Kidney (tissue), 14 donors: Measurements from ENCODE around the gene TMEM134. TPM values are rescaled to one million over a fixed set of nuclear protein-coding genes. Genes with fewer than 3 reads are reported as not detected.

Experiments used
- DNase-seq, 5 donors: peaks; one replicate each; pipeline ENCODE4 v3.0.0-alpha.2; 2013 to 2020
- FAIRE-seq: peaks from 2 replicates; lab custom pipeline; 2012; peaks lifted over from hg19 to GRCh38; lab: Jason Lieb, UNC
- H3K27ac ChIP-seq, 2 donors: one replicate each; pipeline ENCODE4 v1.7.0; 2013; ENCODE audit warnings: low read depth in 2 of 2, low read length in 2 of 2, inconsistent platforms in 1 of 2
- H3K27me3 ChIP-seq: one replicate; pipeline ENCODE4 v1.7.1; 2013; ENCODE audit warnings: low read length, inconsistent platforms; ENCODE audit not compliant: control insufficient read depth, insufficient read depth
- H3K36me3 ChIP-seq, 3 donors: one replicate each; pipeline versions ENCODE4 v1.7.0 to v1.7.1; 2013; ENCODE audit warnings: low read length in 3 of 3, control low read depth in 1 of 3, inconsistent platforms in 1 of 3; ENCODE audit not compliant: insufficient read depth in 3 of 3, control insufficient read depth in 2 of 3
- H3K4me1 ChIP-seq, 3 donors: one replicate each; pipeline versions ENCODE4 v1.7.0 to v1.7.1; 2013; ENCODE audit warnings: low read length in 3 of 3, inconsistent platforms in 1 of 3, low read depth in 1 of 3; ENCODE audit not compliant: control insufficient read depth in 2 of 3, insufficient read depth in 2 of 3
- H3K4me3 ChIP-seq, 3 donors: one replicate each; pipeline versions ENCODE4 v1.7.0 to v1.8.1; 2013; ENCODE audit warnings: low read length in 3 of 3, control low read depth in 1 of 3, inconsistent platforms in 1 of 3
- H3K9ac ChIP-seq, 3 donors: one replicate each; pipeline versions ENCODE4 v1.7.0 to v1.7.1; 2013; ENCODE audit warnings: low read length in 3 of 3, control low read depth in 1 of 3, inconsistent platforms in 1 of 3
- H3K9me3 ChIP-seq, 3 donors: one replicate each; pipeline versions ENCODE4 v1.7.0 to v1.7.1; 2013; ENCODE audit warnings: low read length in 3 of 3, control low read depth in 1 of 3, inconsistent platforms in 1 of 3; ENCODE audit not compliant: control insufficient read depth in 2 of 3, insufficient read depth in 1 of 3
- CTCF ChIP-seq: IDR thresholded peaks from 3 replicates; pipeline ENCODE4 v1.5.1; 2012; ENCODE audit warnings: mild to moderate bottlenecking, moderate library complexity, borderline replicate concordance; ENCODE audit not compliant: insufficient read depth; ENCODE audit errors: extremely low read depth
- intact Hi-C: fragments of 100-400 bp; cut with DNase I; formaldehyde crosslinking; loops from one replicate; pipeline ENCODE4 v1.11.1; 2022
- microRNA-seq: library from miRNA; unstranded; fragments of <30 nt; microRNA quantifications from one replicate; pipeline ENCODE4 v1.2.0, GENCODE V29; 2020
- polyA plus RNA-seq: library from polyadenylated mRNA; stranded (reverse); fragments of 350-450 nt; fragmentation: Illumina TruSeq; extraction: RNeasy Lipid Tissue Mini Kit (QIAGEN cat#74804); gene quantifications from one replicate; pipeline ENCODE4 v1.2.3, GENCODE V29; 2014; ENCODE audit warnings: low read depth, low replicate concordance; ENCODE audit not compliant: insufficient read depth
- total RNA-seq: library from RNA; stranded (reverse); fragmentation: NEBNext Ultra II Directional; extraction: Animal tissue kit (Norgen Biotek cat#: 25700); gene quantifications from one replicate; pipeline ENCODE4 v1.2.1, GENCODE V29; 2021
- donor health status: control.
- donor health status: control.
- donor health status: control.
- donor health status: control.
- donor health status: control.
- donor health status: DM: yes; HTN: yes; CAD: no.
- donor health status: Normal renal cell carcinoma (clear cell type).

The TMEM134 gene
- total and polyA plus RNA-seq, 2 donors from 2014 or later: 65.5 to 127 TPM

DNA sequence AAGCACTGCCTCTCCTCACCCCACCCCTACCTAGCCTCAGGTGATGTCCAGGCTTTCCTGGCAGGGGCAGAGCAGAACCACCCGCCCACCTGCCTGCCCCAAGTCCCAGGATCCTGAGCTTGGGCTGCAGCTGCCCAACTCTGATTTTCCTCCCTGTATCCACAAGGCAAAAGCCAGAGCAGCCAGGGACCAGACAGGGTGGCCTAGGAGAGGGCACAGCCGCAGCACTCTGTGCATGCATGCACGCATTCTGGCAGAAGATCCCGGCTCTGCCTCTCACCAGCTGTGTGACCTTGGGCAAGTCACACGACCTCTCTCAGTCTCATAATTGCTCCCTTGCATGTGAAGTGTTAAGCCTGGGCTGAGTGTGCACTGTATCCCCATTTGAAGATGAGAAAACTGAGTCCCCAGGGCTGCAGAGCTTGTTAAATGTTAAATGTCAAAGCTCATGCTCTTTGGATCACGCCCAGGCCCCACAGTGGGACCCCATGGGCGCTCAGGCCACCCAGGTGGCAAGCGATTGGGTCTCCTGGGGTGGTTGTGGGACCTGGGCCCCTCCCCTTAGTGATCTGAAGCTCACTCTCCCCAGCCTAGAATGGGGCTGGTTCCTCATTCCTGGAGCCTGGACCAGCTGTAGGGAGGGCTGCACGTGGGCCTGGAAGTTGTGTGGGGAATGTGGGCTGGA, 56.4 kb downstream of the TMEM134 start:
- no peak for TF ChIP-seq CTCF
- H3K4me1 ChIP-seq: peaks cover 0 to 11% (median 0%) of the 10 kb centered on the region in 3 donors
- no peak for FAIRE-seq

DNA sequence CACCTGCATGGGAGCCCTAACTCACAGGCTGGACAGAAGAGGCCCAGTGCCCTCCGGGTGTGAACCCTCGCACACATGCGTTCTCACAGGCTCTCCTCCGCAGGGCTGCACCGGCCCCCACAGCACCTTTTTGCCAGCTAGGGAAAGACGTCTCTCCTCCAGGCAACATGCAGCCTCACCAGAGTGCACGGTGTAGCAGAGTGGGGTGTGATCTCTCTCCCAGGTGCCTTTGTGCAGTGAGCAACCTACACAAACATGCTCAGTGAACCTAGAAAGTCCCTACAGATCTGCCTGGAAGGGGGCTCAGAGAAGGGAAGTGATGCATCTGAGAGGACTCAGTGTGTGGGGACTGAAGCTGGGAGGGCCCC, 57.3 kb downstream of the TMEM134 start:
- H3K36me3 ChIP-seq: no peaks in the 10 kb centered on the region
- no peak overlapping the region for H3K4me3 ChIP-seq
- DNase-seq: no peak
- peaks cover 0 to 9% (median 0%) of the 10 kb centered on the region in 3 donors for H3K4me1 ChIP-seq
- H3K9me3 ChIP-seq: no peaks in the 10 kb centered on the region
- H3K27me3 ChIP-seq: no peaks in the 10 kb centered on the region
- no peak overlapping the region for H3K9ac ChIP-seq
- no peak for TF ChIP-seq CTCF
- no peak overlapping the region for H3K27ac ChIP-seq
- intact Hi-C loops: no loop called here
- FAIRE-seq: no peak

More for the DNA sequence above, 56.4 kb downstream of the TMEM134 start:
- no peak for DNase-seq
- Histone ChIP-seq H3K9me3 (no peaks in the 10 kb centered on the region), H3K27ac (no peak overlapping the region), H3K4me3 (no peak overlapping the region), H3K27me3 (no peaks in the 10 kb centered on the region), H3K36me3 (no peaks in the 10 kb centered on the region), H3K9ac (no peak overlapping the region)
- intact Hi-C loops: no loop called here

Small RNA genes lying within 50 kb of the gene (microRNA-seq; reads per million reads assigned to microRNA genes)
- gene MIR6752: not detected

Other genes starting within 250 kb of the TMEM134 start
- gene GRK2, start 202.8 kb downstream of the TMEM134 start, total RNA-seq: 80.8 TPM
- gene GRK2, start 202.8 kb downstream of the TMEM134 start, polyA plus RNA-seq: 28.2 TPM
- gene ANKRD13D, start 179.9 kb downstream of the TMEM134 start, total RNA-seq: 68.3 TPM
- gene ANKRD13D, start 179.9 kb downstream of the TMEM134 start, polyA plus RNA-seq: 21.9 TPM
- gene SSH3, start 165.7 kb downstream of the TMEM134 start, total RNA-seq: 68.9 TPM
- gene SSH3, start 165.7 kb downstream of the TMEM134 start, polyA plus RNA-seq: 25.0 TPM
- 54.4 TPM for gene POLD4, start 115.7 kb downstream of the TMEM134 start, total RNA-seq
- 174 TPM for gene POLD4, start 115.7 kb downstream of the TMEM134 start, polyA plus RNA-seq
- gene CLCF1, start 95.7 kb downstream of the TMEM134 start, total RNA-seq: 15.8 TPM
- 5.7 TPM for gene CLCF1, start 95.7 kb downstream of the TMEM134 start, polyA plus RNA-seq
- gene RAD9A, start 77.3 kb downstream of the TMEM134 start, total RNA-seq: 17.8 TPM
- 16.4 TPM for gene RAD9A, start 77.3 kb downstream of the TMEM134 start, polyA plus RNA-seq
- gene PPP1CA, start 67.4 kb downstream of the TMEM134 start, total RNA-seq: 155 TPM
- gene PPP1CA, start 67.4 kb downstream of the TMEM134 start, polyA plus RNA-seq: 210 TPM
- gene TBC1D10C, start 65.2 kb downstream of the TMEM134 start, total RNA-seq: 13.9 TPM
- gene TBC1D10C, start 65.2 kb downstream of the TMEM134 start, polyA plus RNA-seq: 1.7 TPM
- gene CARNS1, start 53.6 kb downstream of the TMEM134 start, total RNA-seq: 1.7 TPM
- gene CARNS1, start 53.6 kb downstream of the TMEM134 start, polyA plus RNA-seq: 0.80 TPM
- gene RPS6KB2, start 40.8 kb downstream of the TMEM134 start, total RNA-seq: 41.3 TPM
- 45.4 TPM for gene RPS6KB2, start 40.8 kb downstream of the TMEM134 start, polyA plus RNA-seq
- 20.3 TPM for gene PTPRCAP, start 31.6 kb downstream of the TMEM134 start, total RNA-seq
- 4.7 TPM for gene PTPRCAP, start 31.6 kb downstream of the TMEM134 start, polyA plus RNA-seq
- 121 TPM for gene CORO1B, start 25.8 kb downstream of the TMEM134 start, total RNA-seq
- 67.2 TPM for gene CORO1B, start 25.8 kb downstream of the TMEM134 start, polyA plus RNA-seq
- gene GPR152, start 16.5 kb downstream of the TMEM134 start, total RNA-seq: not detected
- not detected for gene GPR152, start 16.5 kb downstream of the TMEM134 start, polyA plus RNA-seq
- 3.1 TPM for gene CABP4, start 13.9 kb downstream of the TMEM134 start, total RNA-seq
- 0.49 TPM for gene CABP4, start 13.9 kb downstream of the TMEM134 start, polyA plus RNA-seq
- 61.5 TPM for gene AIP, start 13.8 kb upstream of the TMEM134 start, total RNA-seq
- 135 TPM for gene AIP, start 13.8 kb upstream of the TMEM134 start, polyA plus RNA-seq
- gene PITPNM1, start 36.1 kb upstream of the TMEM134 start, total RNA-seq: 74.7 TPM
- 19.3 TPM for gene PITPNM1, start 36.1 kb upstream of the TMEM134 start, polyA plus RNA-seq
- gene CDK2AP2, start 38.9 kb upstream of the TMEM134 start, total RNA-seq: 98.4 TPM
- 188 TPM for gene CDK2AP2, start 38.9 kb upstream of the TMEM134 start, polyA plus RNA-seq
- not detected for gene CABP2, start 54.2 kb upstream of the TMEM134 start, total RNA-seq
- gene CABP2, start 54.2 kb upstream of the TMEM134 start, polyA plus RNA-seq: not detected
- gene GSTP1, start 114.6 kb upstream of the TMEM134 start, total RNA-seq: 800 TPM
- gene GSTP1, start 114.6 kb upstream of the TMEM134 start, polyA plus RNA-seq: 1,687 TPM
- gene NDUFV1, start 137.7 kb upstream of the TMEM134 start, total RNA-seq: 191 TPM
- gene NDUFV1, start 137.7 kb upstream of the TMEM134 start, polyA plus RNA-seq: 395 TPM
- gene NUDT8, start 160.7 kb upstream of the TMEM134 start, total RNA-seq: 11.9 TPM
- 57.0 TPM for gene NUDT8, start 160.7 kb upstream of the TMEM134 start, polyA plus RNA-seq
- not detected for gene TBX10, start 170.5 kb upstream of the TMEM134 start, total RNA-seq
- gene TBX10, start 170.5 kb upstream of the TMEM134 start, polyA plus RNA-seq: not detected
- gene ACY3, start 181.5 kb upstream of the TMEM134 start, total RNA-seq: 7.7 TPM
- 111 TPM for gene ACY3, start 181.5 kb upstream of the TMEM134 start, polyA plus RNA-seq
- gene ALDH3B2, start 205.4 kb upstream of the TMEM134 start, total RNA-seq: 1.6 TPM
- 2.1 TPM for gene ALDH3B2, start 205.4 kb upstream of the TMEM134 start, polyA plus RNA-seq